Kidney epithelial cell (primary cell): ENCODE results near the gene PODNL1. TPM values are rescaled to one million over a fixed set of nuclear protein-coding genes. Genes with fewer than 3 reads are reported as not detected.

Source experiments
- DNase-seq: peaks from one replicate; pipeline ENCODE4 v3.0.0-alpha.2; 2010; ENCODE audit warnings: low read depth
- H3K27me3 ChIP-seq: 2 replicates; pipeline ENCODE4 v1.6.0; 2011; ENCODE audit warnings: low read length; ENCODE audit not compliant: control insufficient read depth, insufficient read depth
- H3K36me3 ChIP-seq: 2 replicates; pipeline ENCODE4 v1.5.1; 2011; ENCODE audit warnings: low read length; ENCODE audit not compliant: control insufficient read depth, insufficient read depth
- H3K4me3 ChIP-seq: 2 replicates; pipeline ENCODE4 v1.5.1; 2011; ENCODE audit warnings: low read depth, mild to moderate bottlenecking, control low read depth, low read length
- total RNA-seq: library from RNA; depleted of rRNA; stranded (reverse); fragments of >200 nt; gene quantifications from 2 replicates; pipeline ENCODE4 v1.2.3, GENCODE V29; 2015
- TF ChIP-seq, protein P1 (sequence below): IDR thresholded peaks from 2 replicates; pipeline ENCODE4 v1.5.1; 2011; ENCODE audit warnings: mild to moderate bottlenecking, moderate library complexity, low read length, control low read depth, inconsistent platforms; ENCODE audit not compliant: insufficient read depth, poor library complexity, severe bottlenecking

PODNL1 gene
- total RNA-seq, 1 donor from 2014 or later = not detected

DNA sequence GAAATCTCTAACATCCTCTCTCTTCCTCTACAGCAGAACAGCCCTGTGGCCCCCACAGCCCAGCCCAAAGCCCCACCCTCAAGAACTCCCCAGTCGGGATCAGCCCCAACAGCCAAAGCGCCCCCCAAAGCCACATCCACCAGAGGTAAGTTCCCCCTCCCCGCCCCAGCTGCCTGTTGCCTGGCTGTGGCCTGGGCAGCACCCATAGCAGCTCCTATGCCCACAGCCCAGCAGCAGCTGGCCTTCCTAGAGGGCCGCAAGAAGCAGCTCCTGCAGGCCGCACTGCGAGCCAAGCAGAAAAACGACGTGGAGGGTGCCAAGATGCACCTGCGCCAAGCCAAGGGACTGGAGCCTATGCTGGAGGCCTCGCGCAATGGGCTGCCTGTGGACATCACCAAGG, 17.7 kb downstream of the PODNL1 start:
- Histone ChIP-seq H3K27me3 (no peaks in the 10 kb centered on the region), H3K36me3 (peaks cover 3% of the 10 kb centered on the region), H3K4me3 (no peak overlapping the region)
- TF ChIP-seq, protein P1, sequence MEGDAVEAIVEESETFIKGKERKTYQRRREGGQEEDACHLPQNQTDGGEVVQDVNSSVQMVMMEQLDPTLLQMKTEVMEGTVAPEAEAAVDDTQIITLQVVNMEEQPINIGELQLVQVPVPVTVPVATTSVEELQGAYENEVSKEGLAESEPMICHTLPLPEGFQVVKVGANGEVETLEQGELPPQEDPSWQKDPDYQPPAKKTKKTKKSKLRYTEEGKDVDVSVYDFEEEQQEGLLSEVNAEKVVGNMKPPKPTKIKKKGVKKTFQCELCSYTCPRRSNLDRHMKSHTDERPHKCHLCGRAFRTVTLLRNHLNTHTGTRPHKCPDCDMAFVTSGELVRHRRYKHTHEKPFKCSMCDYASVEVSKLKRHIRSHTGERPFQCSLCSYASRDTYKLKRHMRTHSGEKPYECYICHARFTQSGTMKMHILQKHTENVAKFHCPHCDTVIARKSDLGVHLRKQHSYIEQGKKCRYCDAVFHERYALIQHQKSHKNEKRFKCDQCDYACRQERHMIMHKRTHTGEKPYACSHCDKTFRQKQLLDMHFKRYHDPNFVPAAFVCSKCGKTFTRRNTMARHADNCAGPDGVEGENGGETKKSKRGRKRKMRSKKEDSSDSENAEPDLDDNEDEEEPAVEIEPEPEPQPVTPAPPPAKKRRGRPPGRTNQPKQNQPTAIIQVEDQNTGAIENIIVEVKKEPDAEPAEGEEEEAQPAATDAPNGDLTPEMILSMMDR = no peak
- DNase-seq = no peak

DNA sequence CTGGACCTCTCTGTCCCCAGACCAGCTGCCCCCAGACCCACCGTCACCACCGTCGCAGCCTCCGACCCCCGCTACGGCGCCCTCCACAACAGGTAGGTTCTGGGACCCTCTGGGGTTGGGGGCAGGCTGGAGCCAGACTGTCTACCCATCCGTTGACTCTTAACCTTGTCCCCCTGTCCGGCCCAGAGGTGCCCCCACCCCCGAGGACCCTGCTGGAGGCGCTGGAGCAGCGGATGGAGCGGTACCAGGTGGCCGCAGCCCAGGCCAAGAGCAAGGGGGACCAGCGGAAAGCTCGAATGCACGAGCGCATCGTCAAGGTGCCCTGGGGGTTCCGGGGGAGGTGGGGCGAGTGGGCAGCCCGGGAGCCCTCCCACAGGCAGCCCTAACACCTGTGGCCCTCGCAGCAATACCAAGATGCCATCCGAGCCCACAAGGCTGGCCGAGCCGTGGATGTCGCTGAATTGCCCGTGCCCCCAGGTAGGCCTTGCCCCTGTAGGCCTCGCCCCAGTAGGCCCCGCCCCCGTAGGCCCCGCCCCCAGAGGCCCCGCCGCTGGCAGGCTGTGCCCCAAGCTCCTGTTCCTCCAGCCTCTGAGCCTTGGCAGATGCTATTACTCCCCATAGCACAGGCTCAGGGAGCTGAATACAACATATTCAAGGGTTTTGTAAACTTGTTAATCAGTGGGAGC, 19.3 kb downstream of the PODNL1 start:
- no peak for DNase-seq
- Histone ChIP-seq H3K4me3 (no peak overlapping the region), H3K36me3 (peaks cover 3% of the 10 kb centered on the region), H3K27me3 (no peaks in the 10 kb centered on the region)
- TF ChIP-seq, protein P1 = no peak

DNA sequence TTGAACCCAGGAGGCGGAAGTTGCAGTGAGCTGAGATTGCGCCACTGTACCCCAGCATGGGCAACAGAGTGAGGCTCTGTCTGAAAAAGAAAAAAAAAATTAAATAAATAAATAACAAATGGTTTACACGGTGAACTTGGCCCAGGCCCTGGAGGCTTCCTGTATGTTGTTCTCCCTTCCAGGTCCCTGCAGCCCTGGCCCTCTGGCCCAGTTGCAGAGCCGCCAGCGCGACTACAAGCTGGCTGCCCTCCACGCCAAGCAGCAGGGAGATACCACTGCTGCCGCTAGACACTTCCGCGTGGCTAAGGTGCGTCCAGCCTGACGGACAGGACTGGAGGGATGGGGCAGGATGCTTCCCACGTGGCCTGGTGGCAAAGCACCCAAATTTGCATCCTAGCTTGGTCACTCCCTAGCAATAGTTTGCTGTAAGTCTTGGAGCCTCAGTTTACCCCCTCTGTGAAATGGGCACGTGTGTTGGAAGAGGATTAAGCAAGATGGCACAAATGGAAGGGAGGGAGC, 20.3 kb downstream of the PODNL1 start:
- TF ChIP-seq, protein P1 = no peak
- H3K4me3 ChIP-seq = no peak overlapping the region
- peaks cover 3% of the 10 kb centered on the region for H3K36me3 ChIP-seq
- DNase-seq = no peak
- no peaks in the 10 kb centered on the region for H3K27me3 ChIP-seq

DNA sequence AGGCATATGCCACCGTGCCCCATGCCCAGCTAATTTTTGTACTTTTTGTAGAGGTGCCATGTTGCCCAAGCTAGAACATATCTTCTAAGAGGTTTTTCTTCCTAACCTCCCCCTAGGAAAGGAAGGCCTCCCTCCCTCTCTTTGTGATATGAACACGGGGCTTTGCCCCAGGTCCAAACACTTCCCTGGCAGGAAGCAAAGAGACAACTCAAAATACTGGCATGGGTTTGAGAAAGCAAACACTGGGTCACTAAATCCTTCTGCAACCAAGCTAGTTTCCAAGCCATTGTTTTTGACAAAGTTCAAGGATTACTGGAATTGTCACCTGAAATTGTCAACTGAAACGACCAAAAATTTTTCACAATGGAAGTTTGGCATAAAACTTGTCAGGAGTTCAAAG, 23.4 kb downstream of the PODNL1 start:
- no peak for DNase-seq
- TF ChIP-seq, protein P1 = no peak
- Histone ChIP-seq H3K36me3 (no peaks in the 10 kb centered on the region), H3K4me3 (no peak overlapping the region), H3K27me3 (no peaks in the 10 kb centered on the region)

DNA sequence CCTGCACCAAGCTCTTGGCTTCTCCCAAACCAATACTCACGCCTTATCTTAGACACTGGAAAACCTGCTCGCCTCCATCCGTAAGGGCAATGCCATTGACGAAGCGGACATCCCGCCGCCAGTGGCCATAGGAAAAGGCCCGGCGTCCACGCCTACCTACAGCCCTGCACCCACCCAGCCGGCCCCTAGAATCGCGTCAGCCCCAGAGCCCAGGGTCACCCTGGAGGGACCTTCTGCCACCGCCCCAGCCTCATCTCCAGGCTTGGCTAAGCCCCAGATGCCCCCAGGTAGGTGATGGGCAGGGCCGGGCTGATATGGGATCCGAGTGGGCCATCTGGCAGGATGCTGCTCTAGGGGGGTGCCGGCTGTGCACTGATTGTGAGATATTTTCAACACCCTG, 24.9 kb downstream of the PODNL1 start:
- no peak for DNase-seq
- TF ChIP-seq, protein P1 = no peak
- Histone ChIP-seq H3K4me3 (no peak overlapping the region), H3K36me3 (peaks cover 2% of the 10 kb centered on the region), H3K27me3 (no peaks in the 10 kb centered on the region)

DNA sequence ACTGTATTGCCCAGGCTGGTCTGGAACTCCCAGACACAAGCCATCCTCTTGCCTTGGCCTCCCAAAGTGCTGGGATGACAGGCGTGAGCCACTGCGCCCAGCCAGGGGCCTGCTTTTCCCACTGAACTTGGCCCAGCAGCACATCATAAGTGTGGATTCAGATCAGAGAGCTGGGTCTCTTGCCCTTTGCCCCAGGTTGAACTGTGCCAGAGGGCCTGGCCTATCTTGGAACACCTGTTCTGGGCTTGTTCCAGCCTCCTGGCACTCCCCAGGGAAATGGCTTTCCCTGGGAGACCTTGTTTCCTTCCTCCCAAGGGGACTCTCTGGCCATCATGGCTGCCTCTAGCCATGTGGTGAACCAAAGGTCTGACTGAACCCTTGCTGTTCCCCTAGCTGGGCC, 28.8 kb downstream of the PODNL1 start:
- DNase-seq = no peak
- Histone ChIP-seq H3K36me3 (peaks cover 2% of the 10 kb centered on the region), H3K27me3 (no peaks in the 10 kb centered on the region), H3K4me3 (no peak overlapping the region)
- TF ChIP-seq, protein P1 = no peak
